Endothelial cell of umbilical vein (primary cell): ENCODE data around the gene BMPER. TPM values are rescaled to one million over a fixed set of nuclear protein-coding genes. Genes with fewer than 3 reads are reported as not detected.

ENCODE experiments used
- BruUV-seq: library from RNA; stranded (reverse); fragments of 400-500 nt; replicated peaks from 2 replicates; lab custom pipeline; 2021; lab: Mats Ljungman, UMichigan
- CTCF ChIA-PET: fragments of 300-600, 350-600 bp; sonication (Branson Sonifier 250); formaldehyde crosslinking; loops from one replicate; lab custom pipeline; 2021; ENCODE audit warnings: antibody characterized with exemption, inconsistent platforms; lab: Charles Lee
- POLR2A ChIA-PET: fragments of 300-600, 350-600 bp; sonication (Branson Sonifier 250); formaldehyde crosslinking; loops from one replicate; lab custom pipeline; 2021; ENCODE audit warnings: antibody characterized with exemption, inconsistent platforms; lab: Charles Lee
- DNase-seq: peaks from one replicate; pipeline ENCODE4 v3.0.0-alpha.2; 2011; ENCODE audit warnings: low read depth, low spot score
- FAIRE-seq: peaks from 2 replicates; lab custom pipeline; 2011; peaks lifted over from hg19 to GRCh38; lab: Jason Lieb, UNC
- H2AFZ ChIP-seq: 2 replicates; pipeline ENCODE4 v1.6.0; 2012; ENCODE audit warnings: low read depth, low read length, control low read depth, inconsistent platforms
- H3K27ac ChIP-seq: 2 replicates; pipeline ENCODE4 v1.5.1; 2011; ENCODE audit warnings: low read depth, mild to moderate bottlenecking, control low read depth, low read length, moderate library complexity; ENCODE audit not compliant: insufficient read depth
- H3K27me3 ChIP-seq, 2 experiments: 2 replicates each; pipeline versions ENCODE4 v1.6.0 to v1.6.1; 2011; ENCODE audit warnings: low read length in 2 of 2, mixed read lengths in 1 of 2; ENCODE audit not compliant: control insufficient read depth in 2 of 2, insufficient read depth in 2 of 2
- H3K36me3 ChIP-seq, 2 experiments: 2 replicates in 1 of 2; 3 replicates in 1 of 2; pipeline ENCODE4 v1.5.1; 2011; ENCODE audit warnings: low read length in 2 of 2, mild to moderate bottlenecking in 1 of 2, moderate library complexity in 1 of 2; ENCODE audit not compliant: control insufficient read depth in 2 of 2, insufficient read depth in 2 of 2; ENCODE audit errors: extremely low read depth in 1 of 2
- H3K4me1 ChIP-seq: 3 replicates; pipeline ENCODE4 v1.5.1; 2011; ENCODE audit warnings: mild to moderate bottlenecking, low read length; ENCODE audit not compliant: control insufficient read depth, insufficient read depth; ENCODE audit errors: extremely low read depth
- H3K4me2 ChIP-seq: 2 replicates; pipeline ENCODE4 v1.6.1; 2011; ENCODE audit warnings: low read length, control low read depth, mixed read lengths; ENCODE audit not compliant: insufficient read depth
- H3K4me3 ChIP-seq, 3 experiments: fragments of 200-600 bp in 1 of 3; sonication (generic), shearing (Covaris generic) in 1 of 3; replicated peaks in 1 of 3; 2 replicates each; pipeline ENCODE4 v1.5.1; 2011 to 2016; ENCODE audit warnings: control low read depth in 3 of 3, low read length in 3 of 3, mild to moderate bottlenecking in 2 of 3, inconsistent platforms in 1 of 3, low read depth in 1 of 3, moderate library complexity in 1 of 3; ENCODE audit not compliant: insufficient read depth in 1 of 3
- H3K79me2 ChIP-seq: 2 replicates; pipeline ENCODE4 v1.6.0; 2012; ENCODE audit warnings: low read length, inconsistent platforms; ENCODE audit not compliant: control insufficient read depth, insufficient read depth
- H3K9ac ChIP-seq: replicated peaks from 2 replicates; pipeline ENCODE3; 2011; ENCODE audit warnings: low read length, control low read depth; ENCODE audit not compliant: insufficient read depth; ENCODE audit errors: extremely low read depth
- H3K9me1 ChIP-seq: replicated peaks from 3 replicates; pipeline ENCODE4 v1.6.0; 2011; ENCODE audit warnings: mild to moderate bottlenecking, low read length; ENCODE audit not compliant: control insufficient read depth, insufficient read depth; ENCODE audit errors: extremely low read depth
- H3K9me3 ChIP-seq: replicated peaks from 2 replicates; pipeline ENCODE4 v1.5.1; 2012; ENCODE audit warnings: low read length, inconsistent platforms; ENCODE audit not compliant: control insufficient read depth, insufficient read depth
- H4K20me1 ChIP-seq: replicated peaks from 2 replicates; pipeline ENCODE3; 2011; ENCODE audit warnings: mild to moderate bottlenecking, low read length; ENCODE audit not compliant: control insufficient read depth, insufficient read depth; ENCODE audit errors: extremely low read depth
- EZH2 ChIP-seq: IDR thresholded peaks from 2 replicates; pipeline ENCODE4 v1.6.1; 2012; ENCODE audit warnings: borderline replicate concordance, low read depth, mild to moderate bottlenecking, moderate library complexity, low read length, inconsistent platforms; ENCODE audit not compliant: severe bottlenecking
- FOS ChIP-seq: IDR thresholded peaks from 2 replicates; pipeline ENCODE4 v1.6.1; 2011; ENCODE audit warnings: mild to moderate bottlenecking, low read length, moderate library complexity, borderline replicate concordance; ENCODE audit not compliant: insufficient read depth
- GATA2 ChIP-seq: IDR thresholded peaks from 2 replicates; pipeline ENCODE4 v1.7.0; 2011; ENCODE audit warnings: low read depth, mild to moderate bottlenecking, moderate library complexity, mixed read lengths, low read length; ENCODE audit not compliant: insufficient read length, insufficient read depth
- JUN ChIP-seq: IDR thresholded peaks from 2 replicates; pipeline ENCODE4 v1.6.1; 2011; ENCODE audit warnings: borderline replicate concordance, low read depth; ENCODE audit not compliant: insufficient read length, insufficient read depth
- MYC ChIP-seq: IDR thresholded peaks from one replicate; pipeline ENCODE4 v1.6.1; 2011; ENCODE audit warnings: mild to moderate bottlenecking, low read depth, low read length
- POLR2A ChIP-seq: IDR thresholded peaks from 2 replicates; pipeline ENCODE4 v1.6.1; 2012; ENCODE audit warnings: low read depth, mild to moderate bottlenecking, control low read depth, low read length
- POLR2AphosphoS5 ChIP-seq: IDR thresholded peaks from 2 replicates; pipeline ENCODE4 v1.6.1; 2012; ENCODE audit warnings: low read depth, mild to moderate bottlenecking, control low read depth, low read length, moderate library complexity; ENCODE audit not compliant: insufficient read depth
- dilution Hi-C: fragments of 300-500 bp; cut with MboI; formaldehyde crosslinking; loops from one replicate; pipeline ENCODE4 v1.15.0; 2019; ENCODE audit warnings: low sequenced_read_pairs; ENCODE audit not compliant: extremely low pct_ligation_motif_present
- intact Hi-C: fragments of 100-400 bp; cut with micrococcal nuclease; formaldehyde crosslinking; loops from one replicate; pipeline ENCODE4 v1.10.0; 2022
- polyA plus RNA-seq, 4 experiments: library from polyadenylated mRNA; depleted of rRNA in 3 of 4; stranded (reverse) in 3 of 4; unstranded in 1 of 4; fragments of >200 nt; gene quantifications; 2 replicates each; pipeline versions ENCODE4 v1.2.1 to v1.2.3, GENCODE V29; 2011 to 2012; ENCODE audit warnings: missing spikeins in 1 of 4
- total RNA-seq: library from RNA; stranded (reverse); gene quantifications from 2 replicates; pipeline ENCODE4 v1.2.3, GENCODE V29; 2021
- TF ChIP-seq, protein P1 (sequence below), 2 donors: IDR thresholded peaks; 1 replicate in 1 of 2; 2 replicates in 1 of 2; pipeline ENCODE4 v1.5.1; 2011; ENCODE audit warnings: low read length in 2 of 2, mild to moderate bottlenecking in 2 of 2, moderate library complexity in 2 of 2, control low read depth in 1 of 2, inconsistent platforms in 1 of 2, low read depth in 1 of 2; ENCODE audit not compliant: insufficient read depth in 1 of 2; ENCODE audit errors: extremely low read depth in 1 of 2
- TF ChIP-seq, protein P2 (sequence below): IDR thresholded peaks from 2 replicates; pipeline ENCODE4 v1.6.1; 2011; ENCODE audit not compliant: insufficient read depth, insufficient read length

Gene BMPER
- total and polyA plus RNA-seq, 2 donors (not counting 3 experiments of a cell fraction or from before 2014, with no cell fraction given), result 0.10 to 0.13 TPM

DNA sequence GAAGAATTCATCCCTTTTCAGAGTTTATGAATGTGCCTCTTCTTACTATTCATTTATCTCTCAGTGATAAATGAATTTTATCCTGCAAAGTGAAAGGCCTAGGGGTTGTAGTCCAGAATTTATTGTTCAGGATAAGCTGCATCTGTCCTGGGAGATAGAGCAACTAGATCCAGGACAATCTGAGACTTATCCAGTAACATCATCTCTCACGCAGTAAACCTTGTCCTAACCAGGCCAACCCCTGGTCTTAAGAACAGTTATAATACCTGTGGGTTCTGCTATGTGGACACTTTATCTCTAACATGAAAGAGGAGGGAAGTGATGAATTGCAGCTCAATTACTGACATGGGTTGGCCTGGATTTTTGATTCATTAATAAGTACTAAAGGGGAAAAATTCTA, 287.6 kb downstream of the BMPER start:
- no peak overlapping the region for H3K4me3 ChIP-seq
- no peaks in the 10 kb centered on the region for H3K27me3 ChIP-seq
- no peak overlapping the region for H3K27ac ChIP-seq
- no peaks in the 10 kb centered on the region for H3K36me3 ChIP-seq
- intact Hi-C loops, result no loop called here
- H4K20me1 ChIP-seq, result no peaks in the 10 kb centered on the region
- FAIRE-seq, result no peak
- no peaks in the 10 kb centered on the region for H3K4me1 ChIP-seq
- dilution Hi-C loops, result no loop called here
- no peak overlapping the region for H3K9ac ChIP-seq
- no peak overlapping the region for H2AFZ ChIP-seq
- no peak for DNase-seq
- BruUV-seq, result no TSS peak
- TF ChIP-seq FOS (no peak), GATA2 (no peak), EZH2 (no peak), POLR2A (no peak), JUN (no peak), MYC (no peak), POLR2AphosphoS5 (no peak)
- TF ChIP-seq, protein P1, sequence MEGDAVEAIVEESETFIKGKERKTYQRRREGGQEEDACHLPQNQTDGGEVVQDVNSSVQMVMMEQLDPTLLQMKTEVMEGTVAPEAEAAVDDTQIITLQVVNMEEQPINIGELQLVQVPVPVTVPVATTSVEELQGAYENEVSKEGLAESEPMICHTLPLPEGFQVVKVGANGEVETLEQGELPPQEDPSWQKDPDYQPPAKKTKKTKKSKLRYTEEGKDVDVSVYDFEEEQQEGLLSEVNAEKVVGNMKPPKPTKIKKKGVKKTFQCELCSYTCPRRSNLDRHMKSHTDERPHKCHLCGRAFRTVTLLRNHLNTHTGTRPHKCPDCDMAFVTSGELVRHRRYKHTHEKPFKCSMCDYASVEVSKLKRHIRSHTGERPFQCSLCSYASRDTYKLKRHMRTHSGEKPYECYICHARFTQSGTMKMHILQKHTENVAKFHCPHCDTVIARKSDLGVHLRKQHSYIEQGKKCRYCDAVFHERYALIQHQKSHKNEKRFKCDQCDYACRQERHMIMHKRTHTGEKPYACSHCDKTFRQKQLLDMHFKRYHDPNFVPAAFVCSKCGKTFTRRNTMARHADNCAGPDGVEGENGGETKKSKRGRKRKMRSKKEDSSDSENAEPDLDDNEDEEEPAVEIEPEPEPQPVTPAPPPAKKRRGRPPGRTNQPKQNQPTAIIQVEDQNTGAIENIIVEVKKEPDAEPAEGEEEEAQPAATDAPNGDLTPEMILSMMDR (IDR thresholded peaks at IDR 0.05; ENCODE audit: extremely low read depth in 1 of 2, insufficient read depth in 1 of 2, low read depth in 1 of 2, low read length in 2 of 2), result no peak
- TF ChIP-seq, protein P2, sequence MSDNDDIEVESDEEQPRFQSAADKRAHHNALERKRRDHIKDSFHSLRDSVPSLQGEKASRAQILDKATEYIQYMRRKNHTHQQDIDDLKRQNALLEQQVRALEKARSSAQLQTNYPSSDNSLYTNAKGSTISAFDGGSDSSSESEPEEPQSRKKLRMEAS, result no peak
- no peaks in the 10 kb centered on the region for H3K9me1 ChIP-seq
- ChIA-PET CTCF (no interaction called here), POLR2A (no interaction called here)
- no peaks in the 10 kb centered on the region for H3K9me3 ChIP-seq
- H3K79me2 ChIP-seq, result no peaks in the 10 kb centered on the region
- H3K4me2 ChIP-seq, result no peak overlapping the region
